ENCODE results near the gene KLHL26.

The KLHL26 gene

DNA sequence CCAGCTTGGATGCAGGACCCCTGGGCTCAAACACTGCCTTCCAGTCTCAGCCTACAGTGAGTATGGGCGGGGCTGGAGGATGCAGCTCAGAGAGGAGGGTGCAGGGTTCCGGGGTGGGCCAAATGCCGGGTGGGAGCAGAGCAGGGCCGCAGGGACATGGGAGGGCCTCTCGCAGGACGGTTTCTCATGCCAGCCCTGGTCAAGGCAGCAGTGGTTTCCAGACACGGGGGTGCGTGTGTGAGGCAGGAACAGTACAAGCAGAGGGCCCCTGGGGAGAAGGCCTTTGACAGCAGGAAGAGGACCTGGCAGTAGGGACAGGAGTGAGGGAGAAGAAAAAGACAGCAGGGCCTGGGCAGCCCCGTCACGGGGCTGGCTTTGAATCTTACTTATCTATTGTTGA, 80.8 kb downstream of the KLHL26 start:
- DNase-seq (ENCODE audit: low read depth, low spot score), result no peak

DNA sequence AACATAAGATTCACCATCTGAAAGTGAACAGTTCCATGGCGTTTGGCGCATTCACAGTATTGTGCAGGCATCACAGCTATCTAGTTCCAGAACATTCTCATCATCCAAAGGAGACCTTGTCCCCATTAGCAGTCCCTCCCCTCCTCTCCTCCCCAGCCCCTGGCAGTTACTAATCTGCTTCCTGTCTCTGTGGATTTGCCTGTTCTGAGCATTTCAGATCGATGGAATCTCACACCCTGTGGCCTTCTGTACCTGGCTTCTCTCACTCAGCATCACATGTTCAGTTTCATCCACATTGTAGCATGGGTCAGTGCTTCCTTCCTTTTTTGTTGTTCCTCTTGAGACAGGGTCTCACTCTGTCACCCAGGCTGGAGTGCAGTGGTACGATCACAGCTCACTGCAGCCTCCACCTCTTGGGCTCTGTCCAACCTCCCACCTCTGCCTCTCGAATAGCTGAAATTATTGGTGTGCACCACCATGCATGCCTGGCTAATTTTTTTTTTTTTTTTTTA, 81.2 kb downstream of the KLHL26 start:
- no peak for DNase-seq (ENCODE audit: low read depth, low spot score)

DNA sequence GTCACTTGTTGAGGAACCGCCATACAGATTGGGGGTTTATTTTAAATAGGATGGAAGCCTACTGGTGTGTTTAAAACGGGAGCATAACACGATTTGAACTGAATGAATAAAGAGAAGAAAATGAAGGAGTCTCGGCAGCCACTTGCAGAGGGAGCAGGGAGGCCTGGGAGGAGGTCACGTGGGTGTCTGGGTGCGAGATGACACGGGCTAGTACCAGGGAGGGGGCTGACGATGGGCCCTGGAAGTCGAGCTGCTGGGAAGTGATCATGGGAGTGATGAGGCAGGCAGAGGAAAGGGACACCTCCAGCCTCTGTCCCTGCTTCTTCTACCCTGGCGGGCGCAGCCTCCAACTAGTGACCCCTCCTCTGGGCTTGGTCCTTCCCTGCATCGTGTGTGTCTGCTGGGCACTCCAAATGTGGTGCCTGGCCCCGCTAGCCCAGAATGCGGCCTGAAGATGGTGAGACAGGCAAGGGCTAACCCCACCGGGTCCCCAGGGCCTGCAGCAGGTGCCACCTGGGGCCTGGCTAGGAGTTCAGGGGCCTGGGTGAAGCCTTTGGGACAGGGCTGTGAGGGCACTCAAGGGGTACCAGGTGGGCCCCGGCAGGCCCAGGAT, 82.1 kb downstream of the KLHL26 start:
- no peak for DNase-seq (ENCODE audit: low read depth, low spot score)

DNA sequence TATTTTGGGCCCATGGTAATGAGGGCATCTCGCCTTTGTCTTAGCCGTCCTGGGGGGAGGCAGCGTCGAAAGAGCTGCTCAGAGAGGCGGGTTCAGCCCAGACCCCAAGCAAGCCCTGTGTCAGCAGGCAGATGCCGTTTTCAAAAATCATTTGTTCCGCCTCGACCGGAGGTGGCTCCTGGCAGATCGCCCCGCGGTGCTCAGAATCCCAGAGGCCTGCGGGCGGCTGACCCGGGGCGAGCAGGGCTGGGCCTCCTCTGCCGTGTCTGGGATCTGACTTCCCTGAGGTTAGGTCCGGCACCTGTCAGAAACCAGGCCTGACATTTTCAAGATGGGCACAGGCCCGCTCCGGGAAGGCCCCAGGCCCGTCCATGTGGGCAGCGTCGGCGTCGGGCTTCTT, 82.7 kb downstream of the KLHL26 start:
- DNase-seq (ENCODE audit: low read depth, low spot score), result no peak
